H1 (cell line): ENCODE results near the gene DCLK1. TPM values are rescaled to one million over a fixed set of nuclear protein-coding genes. Genes with fewer than 3 reads are reported as not detected.

Experiments used
- ATF3 ChIP-seq: IDR thresholded peaks from 2 replicates; pipeline ENCODE4 v1.6.1; 2011; ENCODE audit warnings: low read depth, mild to moderate bottlenecking, low read length; ENCODE audit not compliant: insufficient read depth
- CHD7 ChIP-seq: fragments of 300-600 bp; sonication (generic); IDR thresholded peaks from 2 replicates; pipeline ENCODE4 v1.7.1; 2012; ENCODE audit warnings: low read length, moderate library complexity, mild to moderate bottlenecking, inconsistent platforms; ENCODE audit not compliant: insufficient replicate concordance
- GABPA ChIP-seq: IDR thresholded peaks from 2 replicates; pipeline ENCODE4 v1.6.1; 2011; ENCODE audit warnings: mild to moderate bottlenecking, low read length, moderate library complexity, borderline replicate concordance; ENCODE audit not compliant: insufficient read depth
- JUND ChIP-seq: IDR thresholded peaks from 2 replicates; pipeline ENCODE4 v1.6.1; 2011; ENCODE audit warnings: mild to moderate bottlenecking, improper control_type of control experiment, low read length
- KDM4A ChIP-seq: IDR thresholded peaks from one replicate; pipeline ENCODE4 v1.7.1; 2012; ENCODE audit warnings: low read depth, mild to moderate bottlenecking, moderate library complexity, low read length, inconsistent platforms; ENCODE audit not compliant: severe bottlenecking
- RBBP5 ChIP-seq: IDR thresholded peaks from 2 replicates; pipeline ENCODE4 v1.7.1; 2012; ENCODE audit warnings: low read depth, mild to moderate bottlenecking, inconsistent platforms, low read length, moderate library complexity, borderline replicate concordance
- RXRA ChIP-seq: IDR thresholded peaks from 2 replicates; pipeline ENCODE4 v1.6.1; 2011; ENCODE audit warnings: low read depth, mild to moderate bottlenecking, low read length, moderate library complexity; ENCODE audit not compliant: insufficient read depth
- SIRT6 ChIP-seq: IDR thresholded peaks from one replicate; pipeline ENCODE4 v1.7.1; 2012; ENCODE audit warnings: low read length, inconsistent platforms
- SP2 ChIP-seq: IDR thresholded peaks from 2 replicates; pipeline ENCODE4 v1.6.1; 2012; ENCODE audit warnings: mild to moderate bottlenecking, low read length, inconsistent platforms
- TEAD4 ChIP-seq: IDR thresholded peaks from 2 replicates; pipeline ENCODE4 v1.6.1; 2012; ENCODE audit warnings: low read depth, low read length, inconsistent platforms, mixed read lengths
- polyA plus RNA-seq, 7 experiments: library from polyadenylated mRNA; depleted of rRNA in 3 of 7; stranded (reverse) in 5 of 7; unstranded in 2 of 7; fragments of >200 nt in 5 of 7; fragments of 200-250 nt in 2 of 7; gene quantifications; 1 replicate in 5 of 7; 2 replicates in 1 of 7; 4 replicates in 1 of 7; pipeline versions ENCODE4 v1.2.1 to v1.2.3, GENCODE V29; 2011 to 2013; ENCODE audit warnings: missing spikeins in 2 of 7, mixed read lengths in 2 of 7
- total RNA-seq: library from RNA; stranded (reverse); fragmentation: NEBNext Ultra II Directional; extraction: Animal tissue kit (Norgen Biotek cat#: 25700); gene quantifications from 2 replicates; pipeline ENCODE4 v1.2.1, GENCODE V29; 2021
- TF ChIP-seq, protein P1 (sequence below): IDR thresholded peaks from 2 replicates; pipeline ENCODE4 v1.6.1; 2012; ENCODE audit warnings: inconsistent platforms

DCLK1 gene
- total and polyA plus RNA-seq, 2 of the 8 experiments (the other 6 are each of a cell fraction or from before 2014, with no cell fraction given): 22.8 to 41.0 TPM

GRCh38 chr13:35796623-35797022 lies 334.6 kb downstream of the DCLK1 start (continued):
- TF ChIP-seq CHD7 (no peak), SP2 (no peak), SIRT6 (no peak), RBBP5 (no peak), ATF3 (no peak), KDM4A (no peak), GABPA (no peak), TEAD4 (no peak), JUND (no peak), RXRA (no peak)
- TF ChIP-seq, protein P1, sequence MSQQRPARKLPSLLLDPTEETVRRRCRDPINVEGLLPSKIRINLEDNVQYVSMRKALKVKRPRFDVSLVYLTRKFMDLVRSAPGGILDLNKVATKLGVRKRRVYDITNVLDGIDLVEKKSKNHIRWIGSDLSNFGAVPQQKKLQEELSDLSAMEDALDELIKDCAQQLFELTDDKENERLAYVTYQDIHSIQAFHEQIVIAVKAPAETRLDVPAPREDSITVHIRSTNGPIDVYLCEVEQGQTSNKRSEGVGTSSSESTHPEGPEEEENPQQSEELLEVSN: no peak
